COLO668 (cell line): ENCODE data around the gene B3GALT2.
A peak's percentile ranks its signal among the peaks of the same experiment; 100 is the strongest.
"Not testable (repeated sequence)": the region's sequence is repeated elsewhere in the genome, so short reads cannot be mapped to it uniquely, and the experiment has no call there.

Experiments
- DNase-seq: peaks from one replicate; lab custom pipeline; 2025; ENCODE audit not compliant: unreplicated experiment; lab: John Stamatoyannopoulos, UW

Gene B3GALT2, protein sequence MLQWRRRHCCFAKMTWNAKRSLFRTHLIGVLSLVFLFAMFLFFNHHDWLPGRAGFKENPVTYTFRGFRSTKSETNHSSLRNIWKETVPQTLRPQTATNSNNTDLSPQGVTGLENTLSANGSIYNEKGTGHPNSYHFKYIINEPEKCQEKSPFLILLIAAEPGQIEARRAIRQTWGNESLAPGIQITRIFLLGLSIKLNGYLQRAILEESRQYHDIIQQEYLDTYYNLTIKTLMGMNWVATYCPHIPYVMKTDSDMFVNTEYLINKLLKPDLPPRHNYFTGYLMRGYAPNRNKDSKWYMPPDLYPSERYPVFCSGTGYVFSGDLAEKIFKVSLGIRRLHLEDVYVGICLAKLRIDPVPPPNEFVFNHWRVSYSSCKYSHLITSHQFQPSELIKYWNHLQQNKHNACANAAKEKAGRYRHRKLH

DNA sequence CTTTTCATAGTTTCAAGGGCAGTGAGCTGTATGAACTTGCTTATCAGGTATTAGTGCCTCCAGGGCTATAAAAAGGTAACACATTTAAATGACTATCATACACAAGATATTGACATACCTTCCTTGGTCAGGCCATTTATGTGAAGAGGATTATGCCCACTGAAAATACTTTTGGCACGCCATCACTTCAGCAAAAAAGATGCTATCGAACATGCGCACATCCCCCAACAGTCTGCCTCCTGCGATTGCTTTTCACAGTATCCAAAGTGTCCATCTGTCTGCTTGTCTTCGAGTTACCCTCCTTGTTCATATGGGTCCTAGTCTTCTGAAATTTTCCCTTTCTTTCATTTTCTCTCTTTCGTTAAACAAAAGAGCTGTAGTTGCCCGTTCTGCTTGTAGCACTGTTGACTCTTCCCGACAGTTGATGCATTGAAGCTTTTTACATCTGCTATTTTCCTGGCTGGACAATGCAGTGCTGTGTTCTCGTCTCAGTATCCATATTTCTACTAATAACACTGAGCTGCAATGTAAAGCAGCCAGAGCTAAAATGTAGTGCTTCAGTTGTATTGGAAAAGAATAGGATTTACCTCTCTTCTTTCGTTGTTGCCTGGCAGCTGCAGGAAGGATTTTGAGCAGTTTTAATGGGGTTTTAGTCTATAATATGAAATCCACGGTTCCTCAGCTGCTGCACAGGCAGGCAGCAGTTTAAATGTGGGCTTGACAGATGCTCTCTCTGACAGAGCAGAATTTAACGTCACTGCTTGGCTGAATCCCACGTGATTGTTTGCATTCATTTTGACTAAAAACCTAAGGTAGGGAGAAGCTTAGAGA lies at the start of gene B3GALT2:
Gene B3GALT2, minus strand, starts transcription at position 713 of the 831 bp plus-strand sequence. CDS start 5,051 bp downstream, outside the sequence.
- peak; percentile 53 for DNase-seq

DNA sequence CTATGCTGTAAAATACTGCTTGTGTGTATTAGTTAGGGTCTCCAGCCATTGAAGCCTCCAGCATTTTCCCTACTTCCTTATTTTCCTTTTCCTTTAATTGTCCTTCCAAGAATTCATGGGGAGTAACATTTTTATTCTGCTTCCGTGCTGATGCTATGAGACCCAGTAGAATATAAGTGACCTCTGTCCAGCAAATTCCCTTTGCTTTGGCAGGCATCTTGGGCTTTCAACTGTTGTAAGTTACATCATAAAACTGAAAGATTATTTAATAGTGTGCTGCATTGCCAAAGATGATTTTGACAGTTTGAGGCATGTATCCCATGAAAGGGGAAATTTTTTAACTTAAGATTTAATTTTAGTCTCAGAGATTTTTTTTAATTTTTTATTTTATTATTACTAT lies 48.1 kb upstream of the B3GALT2 start:
- no peak for DNase-seq

DNA sequence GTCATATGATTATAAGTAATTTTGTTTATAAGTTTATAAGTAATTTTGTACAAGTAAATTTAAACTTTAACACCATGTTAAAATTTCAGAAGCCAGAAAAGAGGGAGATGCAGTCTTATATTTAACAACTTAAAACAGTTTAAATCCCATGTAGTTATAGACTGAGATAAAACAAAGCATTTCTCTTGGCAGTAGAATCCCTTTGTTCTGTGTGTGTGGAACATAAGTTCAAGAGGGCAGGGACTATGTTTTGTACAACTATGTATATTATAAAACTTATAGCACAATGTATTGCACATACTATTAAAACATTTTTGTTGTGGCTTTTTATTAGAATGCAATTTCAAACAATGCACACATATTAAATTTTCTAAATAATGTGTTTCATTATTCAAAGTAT lies 44.7 kb upstream of the B3GALT2 start:
- not testable (repeated sequence) for DNase-seq

DNA sequence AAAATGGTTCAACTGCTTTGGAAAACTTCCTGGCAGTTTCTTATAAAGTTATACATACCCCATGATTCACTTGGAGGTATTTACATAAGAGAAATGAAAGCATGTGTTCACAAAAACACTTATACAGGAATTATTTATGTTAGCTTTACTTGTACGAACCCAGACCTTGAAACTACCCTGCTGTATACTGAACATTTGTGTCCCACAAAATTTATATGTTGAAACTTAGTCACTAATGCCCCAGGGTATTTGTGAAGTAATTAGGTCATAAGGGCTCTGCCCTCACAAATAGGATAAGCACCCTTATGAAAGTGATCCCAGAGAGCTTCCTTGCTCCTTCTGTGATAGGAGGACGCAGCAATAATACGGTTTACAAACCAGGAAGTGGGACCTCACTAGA lies 42.7 kb upstream of the B3GALT2 start:
- DNase-seq: no peak

DNA sequence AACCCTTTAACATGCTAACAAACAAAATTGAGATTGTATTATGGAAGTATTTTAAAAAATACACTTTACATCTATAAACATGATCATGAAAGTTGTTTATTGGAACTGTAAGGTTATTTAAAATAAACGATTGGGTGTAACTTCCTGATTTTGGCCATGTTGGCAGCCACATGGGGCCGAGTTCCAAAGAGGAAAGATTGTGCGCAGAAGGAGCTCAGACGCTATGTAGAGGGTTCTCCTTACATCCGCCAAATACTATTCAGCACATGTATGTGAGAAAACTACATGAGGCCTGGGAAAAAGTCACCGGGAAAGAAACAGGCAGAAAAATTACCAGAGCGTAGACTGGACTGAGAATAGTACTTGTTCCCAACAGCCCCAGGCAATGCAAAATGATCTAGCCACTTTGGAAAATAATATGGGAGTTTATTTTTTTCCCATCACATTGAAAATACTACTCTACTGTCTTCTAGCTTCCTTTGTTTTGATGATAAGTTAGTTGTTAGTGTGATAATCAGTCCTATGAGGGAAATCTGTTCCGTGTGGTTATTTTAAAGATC lies 35.7 kb upstream of the B3GALT2 start:
- DNase-seq: no peak

DNA sequence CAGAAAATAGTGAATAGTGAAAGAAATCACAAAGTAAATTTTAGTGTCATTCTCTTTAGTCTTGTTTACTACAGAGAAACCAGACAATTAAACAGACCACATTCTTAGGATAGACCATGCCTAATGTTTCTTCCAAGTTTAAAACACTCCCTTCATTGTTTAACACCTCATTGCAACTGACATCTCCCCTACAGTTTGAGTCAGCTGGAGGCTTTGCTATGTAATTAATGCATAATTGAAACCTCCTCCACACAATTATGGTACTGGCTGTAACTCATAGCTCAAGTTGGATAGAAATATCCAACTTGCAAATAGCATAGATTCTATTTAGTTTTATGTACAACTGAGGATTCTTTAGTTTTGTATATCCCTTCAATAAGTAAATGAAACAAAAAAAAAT lies 35.2 kb upstream of the B3GALT2 start:
- DNase-seq: no peak

DNA sequence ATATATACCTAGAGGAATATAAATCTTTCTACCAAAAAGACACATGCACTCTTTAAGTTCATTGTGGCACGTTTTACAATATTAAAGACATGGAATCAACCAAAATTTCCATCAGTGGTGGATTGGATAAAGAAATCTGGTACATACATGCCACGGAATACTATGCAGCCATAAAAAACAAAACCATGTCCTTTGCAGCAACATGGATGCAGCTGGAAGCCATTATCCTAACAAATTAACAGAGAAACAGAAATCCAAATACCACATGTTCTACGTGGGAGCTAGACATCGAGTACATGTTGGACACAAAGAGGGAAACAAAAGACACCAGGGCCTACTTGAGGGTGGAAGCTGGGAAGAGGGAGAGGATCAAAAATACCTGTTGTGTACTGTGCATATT lies 33.0 kb upstream of the B3GALT2 start:
- no peak for DNase-seq

DNA sequence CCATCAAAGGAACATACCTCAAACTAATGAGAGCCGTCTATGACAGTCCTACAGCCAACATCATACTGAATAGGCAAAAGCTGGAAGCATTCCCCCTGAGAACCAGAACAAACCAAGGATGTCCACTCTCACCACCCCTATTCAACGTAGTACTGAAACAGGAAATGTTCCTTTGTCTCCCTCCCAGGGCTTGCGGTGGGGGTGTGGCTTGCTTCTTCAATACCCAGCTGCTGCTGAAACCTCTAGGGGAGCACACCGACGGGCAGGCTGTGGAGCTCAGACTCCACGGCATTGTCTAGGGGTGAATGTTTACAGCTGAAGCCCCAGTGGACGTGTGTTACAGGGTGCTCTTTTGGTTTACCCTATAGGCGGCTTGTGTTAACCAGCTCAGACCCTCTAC lies 30.5 kb upstream of the B3GALT2 start:
- DNase-seq: no peak

DNA sequence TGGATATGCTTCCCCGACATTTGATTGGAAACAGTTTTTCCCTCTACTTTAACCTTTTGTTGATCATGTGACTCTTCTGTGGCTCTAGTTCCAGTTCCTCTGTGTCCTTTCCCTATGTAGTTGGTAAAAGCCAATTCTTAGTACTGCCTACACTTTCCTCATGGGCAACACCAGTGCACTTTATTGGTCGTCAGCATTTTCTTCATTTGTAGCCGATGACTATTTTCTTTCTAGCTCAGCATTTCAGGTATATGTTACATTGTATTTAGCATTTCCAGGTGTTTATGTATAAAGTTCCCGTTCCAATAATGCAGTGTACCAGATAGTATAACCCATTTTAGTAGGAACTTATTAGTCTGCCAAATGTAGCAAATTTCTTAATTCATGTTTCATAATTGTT lies 27.6 kb upstream of the B3GALT2 start:
- no peak for DNase-seq

DNA sequence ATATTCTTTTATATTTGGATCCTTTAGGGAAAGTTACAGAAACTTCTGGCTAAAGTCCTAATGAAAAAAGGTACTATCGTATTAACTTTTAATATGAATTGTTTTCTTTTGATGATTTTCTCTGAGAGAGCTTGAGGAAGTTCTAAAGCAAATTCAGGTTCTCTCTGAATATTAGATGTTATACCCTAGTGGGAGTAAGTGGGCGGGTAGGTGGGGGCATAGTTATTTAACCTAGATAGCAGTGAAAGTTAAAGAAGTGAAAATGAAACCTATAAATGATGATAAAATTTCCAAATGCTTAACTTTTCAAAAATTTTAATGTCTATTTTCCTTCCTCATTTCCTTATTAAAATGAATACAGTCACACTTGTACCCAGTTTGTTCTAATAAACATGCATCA lies 26.2 kb upstream of the B3GALT2 start:
- DNase-seq: no peak

DNA sequence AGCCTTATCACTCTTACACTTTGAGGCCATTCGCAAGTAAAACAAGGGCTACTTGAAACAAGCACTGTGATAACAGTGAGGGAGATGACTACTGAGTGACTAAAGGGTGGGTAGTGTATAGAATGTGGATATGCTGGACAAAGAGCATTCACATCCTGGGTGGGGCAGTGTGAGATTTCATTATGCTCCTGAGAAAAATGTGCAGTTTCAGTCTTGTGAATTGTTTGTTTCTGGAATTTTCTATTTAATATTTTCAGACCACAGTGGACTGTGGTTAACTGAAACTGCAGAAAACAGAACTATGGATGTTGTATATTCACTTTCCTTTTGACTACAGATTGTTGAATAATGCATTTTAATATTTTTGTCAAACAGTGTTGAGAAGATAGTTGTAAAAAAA lies 25.1 kb upstream of the B3GALT2 start:
- no peak for DNase-seq

DNA sequence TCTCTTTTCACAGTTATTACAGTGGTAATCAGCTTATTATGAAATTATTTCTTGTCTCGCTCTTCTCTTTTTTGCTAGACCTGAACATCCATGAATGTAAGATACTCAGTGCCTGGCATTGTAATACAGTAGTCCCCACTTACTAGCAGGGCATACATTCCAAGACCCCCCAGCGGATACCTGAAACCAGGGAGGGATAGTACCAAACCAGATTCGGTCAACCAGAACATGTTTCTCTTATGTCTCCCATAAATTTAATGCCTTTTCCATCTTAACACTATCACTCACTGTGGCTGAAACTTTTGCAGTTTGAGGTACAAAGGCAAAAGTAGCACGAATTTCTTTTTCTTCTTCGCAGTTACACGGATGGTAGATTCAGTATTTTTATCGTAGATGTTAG lies 24.6 kb upstream of the B3GALT2 start:
- DNase-seq: no peak

DNA sequence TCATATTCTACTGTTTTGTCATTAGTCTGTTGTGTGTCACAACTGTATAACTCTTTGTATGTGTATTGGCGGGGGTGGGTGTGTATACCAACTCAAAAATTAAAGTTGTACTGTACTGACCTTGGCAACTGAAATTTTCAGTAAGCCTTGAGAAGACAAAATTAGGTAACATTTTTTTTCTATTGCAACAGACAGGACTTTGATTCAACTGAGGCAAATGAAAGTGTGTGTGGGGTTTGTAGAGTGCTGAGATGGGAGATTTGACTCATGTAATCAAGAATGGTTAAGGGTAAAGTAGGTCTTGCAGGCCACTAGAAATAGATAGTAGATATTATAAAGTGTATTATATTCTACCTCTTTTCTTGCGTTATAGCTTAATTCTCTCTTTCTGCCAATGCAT lies 14.6 kb upstream of the B3GALT2 start:
- no peak for DNase-seq

DNA sequence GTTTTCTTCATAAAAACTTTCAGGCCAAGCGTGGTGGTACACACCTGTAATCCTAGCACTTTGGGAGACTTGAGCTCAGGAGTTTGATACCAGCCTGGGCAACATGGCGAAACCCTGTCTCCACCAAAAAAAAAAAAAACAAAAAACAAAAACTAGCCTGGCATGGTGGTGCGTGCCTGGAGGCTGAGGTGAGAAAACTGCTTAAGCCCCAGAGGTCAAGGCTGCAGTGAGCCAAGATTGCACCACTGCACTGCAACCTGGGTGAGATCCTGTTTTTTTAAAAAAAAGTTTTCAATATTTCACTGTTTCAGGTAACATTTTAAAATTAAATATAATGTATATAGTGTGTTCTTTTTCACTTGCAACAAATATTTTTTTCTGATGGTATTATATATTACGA lies 13.5 kb upstream of the B3GALT2 start:
- no peak for DNase-seq

DNA sequence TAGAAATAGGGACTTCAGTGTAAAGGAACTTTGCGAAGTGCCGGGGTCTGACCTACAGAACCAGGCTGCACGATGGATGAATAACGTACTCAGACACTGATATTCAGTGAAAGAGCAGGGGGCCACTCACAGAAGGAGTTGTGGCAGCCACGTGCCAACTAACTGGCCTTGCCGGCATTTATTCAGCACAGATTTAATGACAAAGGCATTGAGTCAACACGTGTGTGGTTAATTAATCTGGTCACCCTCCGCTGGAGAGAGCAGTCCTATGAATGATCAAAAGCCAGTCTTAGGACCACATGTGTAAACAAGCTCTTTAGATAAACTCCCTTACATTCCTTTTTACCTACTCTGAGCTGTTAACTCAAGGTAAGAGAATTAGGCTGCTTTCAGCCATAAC lies 6.2 kb upstream of the B3GALT2 start:
- peak; percentile 16 for DNase-seq

DNA sequence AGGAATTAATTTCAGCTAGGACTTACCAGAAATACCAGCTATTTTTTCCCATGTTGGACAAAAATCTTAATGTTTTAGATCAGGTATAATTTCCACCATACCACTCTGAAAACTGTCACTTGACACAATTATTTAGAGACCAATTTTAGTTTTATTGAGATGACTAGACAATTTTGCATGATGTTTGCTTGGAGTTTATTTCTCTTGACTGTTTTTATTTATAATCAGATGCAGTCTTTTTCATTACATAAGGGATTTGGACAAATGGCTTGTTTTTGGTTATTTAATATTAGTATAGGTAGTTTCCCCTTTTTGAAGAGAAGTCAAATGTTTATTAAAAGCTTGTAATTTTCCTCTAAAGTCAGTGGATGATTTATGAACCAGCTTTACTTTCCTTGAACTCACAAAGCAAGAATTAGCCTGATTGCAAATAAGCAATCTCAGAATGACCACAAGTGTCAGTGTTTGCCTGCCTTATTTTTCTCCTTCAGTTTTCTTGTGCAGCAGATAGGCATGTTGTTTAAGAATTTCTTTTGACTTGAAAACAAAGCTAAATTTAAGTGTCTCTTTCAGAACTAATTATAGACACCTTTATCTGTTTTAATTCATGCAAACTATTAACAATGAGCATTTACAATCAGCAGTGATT lies 3.8 kb upstream of the B3GALT2 start:
- no peak for DNase-seq

DNA sequence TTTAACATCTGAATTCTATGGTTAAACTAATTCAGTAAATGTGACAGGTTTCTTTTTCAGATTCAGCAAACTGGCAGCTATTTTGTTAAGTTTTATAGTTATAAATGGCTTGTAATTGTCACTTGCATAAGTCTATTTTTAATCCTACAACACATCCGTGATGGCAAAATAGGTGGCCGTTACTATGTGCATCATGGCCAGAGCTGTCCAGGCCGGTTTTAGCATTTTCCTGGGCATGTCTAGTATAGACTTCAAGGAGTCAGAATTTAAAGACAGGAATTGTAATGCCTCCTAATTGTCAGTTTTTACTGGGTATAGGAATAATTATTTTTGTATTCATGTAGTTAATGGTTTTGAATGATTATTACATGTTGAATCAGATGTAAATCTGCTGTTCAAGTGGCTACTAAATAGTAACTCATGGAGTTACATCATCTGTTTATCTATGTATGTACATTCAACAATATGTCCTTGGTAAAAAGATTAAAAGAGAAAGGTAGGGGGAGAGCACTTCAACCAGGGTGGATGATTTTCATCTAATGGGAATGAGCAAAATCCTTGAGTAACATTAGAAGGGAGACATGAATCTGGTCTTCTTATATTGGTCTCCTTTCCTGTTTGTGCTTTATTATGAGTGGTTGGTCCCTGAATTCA lies 3.2 kb upstream of the B3GALT2 start:
- no peak for DNase-seq

DNA sequence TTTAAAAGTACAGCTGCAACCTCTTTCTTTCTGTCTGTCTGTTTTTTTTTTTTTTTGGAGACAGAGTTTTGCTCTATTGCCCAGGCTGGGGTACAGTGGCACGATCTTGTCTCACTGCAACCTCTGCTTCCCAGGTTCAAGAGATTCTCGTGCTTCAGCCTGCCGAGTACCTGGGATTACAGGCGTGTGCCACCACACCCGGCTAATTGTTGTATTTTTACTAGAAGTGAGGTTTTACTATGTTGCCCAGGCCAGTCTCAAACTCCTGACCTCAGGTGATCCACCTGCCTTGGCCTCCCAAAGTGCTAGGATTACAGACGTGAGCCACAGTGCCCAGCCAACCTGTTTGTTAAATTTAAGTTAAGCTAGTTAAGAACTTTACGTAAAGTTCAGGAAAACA lies 2.5 kb upstream of the B3GALT2 start:
- not testable (repeated sequence) for DNase-seq

DNA sequence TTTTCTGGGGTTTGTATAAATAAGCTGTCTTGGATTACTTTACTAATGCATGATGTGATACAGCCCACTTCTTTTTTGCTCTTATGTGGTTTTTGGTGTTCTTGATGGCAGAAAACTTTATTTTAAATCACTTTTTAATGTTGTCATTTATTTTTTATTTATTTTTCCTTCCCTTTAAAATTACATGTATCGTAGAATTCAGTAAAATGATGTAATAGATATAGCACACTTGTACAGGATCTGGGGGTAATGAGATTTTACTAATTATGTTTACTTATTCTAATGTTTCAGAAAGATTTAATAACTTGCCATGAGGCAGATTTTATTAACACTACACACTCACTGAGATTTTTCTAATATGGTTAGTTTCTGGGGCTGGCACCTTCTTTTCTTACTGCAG lies 701 bp upstream of the B3GALT2 start:
- no peak for DNase-seq

DNA sequence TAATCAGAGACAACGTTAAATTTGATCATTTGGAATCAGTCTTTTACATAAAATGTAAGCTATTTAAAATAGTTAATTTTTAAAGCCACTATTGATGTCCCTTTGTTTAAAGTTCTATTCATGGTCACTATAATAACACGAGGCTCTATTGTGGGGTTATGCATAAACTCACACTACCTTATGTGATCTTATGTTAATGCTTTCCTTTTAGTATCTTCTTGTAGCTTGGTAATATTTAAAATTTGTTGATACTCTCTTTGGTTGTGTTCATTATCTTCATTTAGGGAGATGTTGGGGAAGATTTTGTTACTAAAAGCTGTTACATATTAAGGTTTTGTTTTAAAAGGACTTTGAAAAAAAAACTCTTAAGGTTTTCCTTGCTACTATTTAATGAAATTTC lies 1.2 kb downstream of the B3GALT2 start:
- no peak for DNase-seq

DNA sequence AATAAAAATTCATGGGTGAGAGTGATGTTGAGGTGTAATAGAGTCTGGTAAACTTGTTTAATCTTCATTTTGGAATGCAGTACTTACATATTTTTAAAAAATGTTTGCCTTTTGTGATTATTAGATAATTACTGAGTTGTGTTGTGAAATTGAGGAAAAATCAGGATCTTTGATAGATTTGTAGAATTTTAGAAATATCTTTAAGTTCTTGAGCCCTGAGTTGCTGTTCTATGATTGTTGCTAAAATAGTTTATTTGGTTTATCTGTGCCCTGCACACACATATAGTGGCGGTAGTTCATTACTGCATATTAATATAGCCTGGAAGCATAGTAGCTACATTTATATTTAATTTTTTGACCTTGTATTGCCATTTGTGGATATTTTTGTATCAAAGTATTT lies 1.6 kb downstream of the B3GALT2 start:
- no peak for DNase-seq
